K562 (cell line): ENCODE results near the gene MDC1. TPM values are rescaled to one million over a fixed set of nuclear protein-coding genes. Genes with fewer than 3 reads are reported as not detected.

Experiments used
- ATF7 ChIP-seq: fragments of 450-650 bp; IDR thresholded peaks from 2 replicates; pipeline ENCODE4 v1.7.1; 2014; ENCODE audit warnings: mild to moderate bottlenecking, moderate library complexity
- HDGF ChIP-seq: fragments of 450-650 bp; IDR thresholded peaks from 2 replicates; pipeline ENCODE4 v1.6.1; 2016
- JUND ChIP-seq, 2 experiments: IDR thresholded peaks; 2 replicates in 1 of 2; 3 replicates in 1 of 2; pipeline ENCODE4 v1.6.1; 2011; ENCODE audit warnings: borderline replicate concordance in 2 of 2, low read depth in 2 of 2, low read length in 2 of 2, improper control_type of control experiment in 1 of 2, missing biosample characterization in 1 of 2, missing genetic modification characterization in 1 of 2, missing genetic modification reagents in 1 of 2
- KDM5B ChIP-seq: fragments of 200-600 bp; sonication (generic); IDR thresholded peaks from 2 replicates; pipeline ENCODE4 v1.6.1; 2012; ENCODE audit warnings: low read depth, mild to moderate bottlenecking, moderate library complexity, low read length, control low read depth, inconsistent platforms; ENCODE audit not compliant: insufficient replicate concordance
- PHTF2 ChIP-seq: fragments of 250-450 bp; sonication (Bioruptor Pico); IDR thresholded peaks from 2 replicates; pipeline ENCODE4 v1.5.0; 2021; ENCODE audit warnings: mild to moderate bottlenecking
- POLR3G ChIP-seq: IDR thresholded peaks from 2 replicates; pipeline ENCODE4 v1.6.1; 2011; ENCODE audit not compliant: insufficient read length, insufficient replicate concordance; ENCODE audit errors: extremely low read depth
- RFX5 ChIP-seq: IDR thresholded peaks from 2 replicates; pipeline ENCODE4 v1.6.1; 2011; ENCODE audit warnings: low read depth, mild to moderate bottlenecking, improper control_type of control experiment, low read length
- SP1 ChIP-seq: sonication (generic); formaldehyde crosslinking; IDR thresholded peaks from 2 replicates; pipeline ENCODE4 v1.8.1; 2022; ENCODE audit warnings: mild to moderate bottlenecking, missing genetic modification reagents
- TEAD2 ChIP-seq: fragments of 450-650 bp; IDR thresholded peaks from 2 replicates; pipeline ENCODE4 v1.6.1; 2016; ENCODE audit warnings: missing genetic modification characterization, control low read depth, missing compliant biosample characterization
- ZBED1 ChIP-seq: IDR thresholded peaks from 2 replicates; pipeline ENCODE4 v1.6.1; 2014
- ZBTB1 ChIP-seq: sonication (generic); formaldehyde crosslinking; IDR thresholded peaks from 2 replicates; pipeline ENCODE4 v1.8.1; 2023; ENCODE audit warnings: missing genetic modification reagents, low read depth, mild to moderate bottlenecking, borderline replicate concordance
- ZNF431 ChIP-seq: sonication (generic); formaldehyde crosslinking; IDR thresholded peaks from 2 replicates; pipeline ENCODE4 v1.8.0; 2022; ENCODE audit warnings: mild to moderate bottlenecking, missing genetic modification reagents
- ZNF830 ChIP-seq: fragments of 250-450 bp; sonication (Bioruptor Pico); IDR thresholded peaks from 2 replicates; pipeline ENCODE4 v1.5.0; 2021; ENCODE audit warnings: mild to moderate bottlenecking
- polyA plus RNA-seq, 8 experiments: library from polyadenylated mRNA; depleted of rRNA in 4 of 8; stranded (reverse) in 5 of 8; unstranded in 3 of 8; fragments of >200 nt; fragmentation: Nextera tagmentation in 2 of 8; fragmentation: Illumina TruSeq in 1 of 8; extraction: Ambion mirVana in 2 of 8; extraction: Trizol in 1 of 8; gene quantifications; 2 replicates each; pipeline versions ENCODE4 v1.2.1 to v1.2.3, GENCODE V29; 2011 to 2014; ENCODE audit warnings: inconsistent platforms in 1 of 8, missing spikeins in 1 of 8
- total RNA-seq, 7 experiments: library from RNA; depleted of rRNA in 6 of 7; stranded (reverse); fragments of >200 nt in 6 of 7; fragmentation: Illumina TruSeq in 2 of 7; extraction: Trizol in 2 of 7; gene quantifications; 2 replicates each; pipeline versions ENCODE4 v1.2.1 to v1.2.3, GENCODE V29; 2011 to 2021; ENCODE audit warnings: low replicate concordance in 1 of 7
- TF ChIP-seq, protein P1 (sequence below): fragments of 450-650 bp; formaldehyde crosslinking; IDR thresholded peaks from 2 replicates; pipeline ENCODE4 v1.4.0; 2020; ENCODE audit warnings: mild to moderate bottlenecking, moderate library complexity
- TF ChIP-seq, protein P2 (sequence below): fragments of 250-450 bp; sonication (Bioruptor Pico); IDR thresholded peaks from 2 replicates; pipeline ENCODE4 v1.4.0; 2020
- TF ChIP-seq, protein P3 (sequence below): fragments of 250-450 bp; sonication (Bioruptor Pico); IDR thresholded peaks from 2 replicates; pipeline ENCODE4 v1.6.1; 2021; ENCODE audit warnings: mild to moderate bottlenecking
- TF ChIP-seq, protein P4 (sequence below), 2 experiments: fragments of 450-650 bp; conservative IDR thresholded peaks; 2 replicates each; pipeline ENCODE4 v1.6.1; 2017; ENCODE audit warnings: mild to moderate bottlenecking in 2 of 2, moderate library complexity in 2 of 2

Gene MDC1
- total and polyA plus RNA-seq, 9 of the 15 experiments (the other 6 are each of a cell fraction or from before 2014, with no cell fraction given), result 8.2 to 114 (median 20.0) TPM

DNA sequence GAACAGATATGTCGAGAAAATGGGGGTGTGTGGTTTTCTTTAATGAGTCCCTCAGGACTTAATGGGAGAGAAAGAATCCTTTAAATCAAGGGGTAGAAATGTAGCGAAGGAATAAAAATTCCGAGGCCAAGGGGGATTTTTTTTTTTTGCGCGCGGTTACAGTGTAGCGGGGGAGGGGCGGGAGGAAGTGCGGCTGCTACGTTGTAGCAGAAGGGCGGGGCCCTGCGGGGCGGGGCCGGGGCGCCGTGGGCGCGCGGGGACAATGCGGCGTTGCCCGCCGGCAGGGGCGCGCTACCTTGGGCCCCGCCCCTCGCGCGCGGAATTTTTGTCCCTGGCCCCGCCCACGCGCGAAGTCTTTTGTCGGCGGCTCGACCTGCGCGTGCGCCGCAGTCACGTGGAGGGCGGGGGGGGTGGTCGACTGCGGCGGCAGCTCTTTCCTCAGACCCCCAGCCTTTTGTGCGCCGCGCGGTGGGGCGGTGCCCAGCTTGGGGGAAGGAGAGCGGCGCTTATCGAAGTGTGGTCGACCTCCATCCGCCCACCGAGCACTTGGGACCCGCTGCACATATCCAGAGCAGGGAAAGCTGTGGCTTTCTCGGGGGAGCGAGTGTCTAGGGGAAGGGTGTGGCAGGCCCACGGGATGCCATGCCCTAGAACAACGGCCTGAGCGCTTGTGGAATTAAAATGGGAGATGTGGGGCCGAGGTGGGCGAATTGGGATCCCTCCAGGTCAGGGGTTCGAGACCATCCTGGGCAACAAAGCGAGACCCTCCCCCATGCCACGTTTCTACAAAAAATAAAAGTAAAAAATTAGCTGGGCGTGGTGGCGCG is 4.3 kb upstream of the MDC1 start (continued):
- TF ChIP-seq, protein P1, sequence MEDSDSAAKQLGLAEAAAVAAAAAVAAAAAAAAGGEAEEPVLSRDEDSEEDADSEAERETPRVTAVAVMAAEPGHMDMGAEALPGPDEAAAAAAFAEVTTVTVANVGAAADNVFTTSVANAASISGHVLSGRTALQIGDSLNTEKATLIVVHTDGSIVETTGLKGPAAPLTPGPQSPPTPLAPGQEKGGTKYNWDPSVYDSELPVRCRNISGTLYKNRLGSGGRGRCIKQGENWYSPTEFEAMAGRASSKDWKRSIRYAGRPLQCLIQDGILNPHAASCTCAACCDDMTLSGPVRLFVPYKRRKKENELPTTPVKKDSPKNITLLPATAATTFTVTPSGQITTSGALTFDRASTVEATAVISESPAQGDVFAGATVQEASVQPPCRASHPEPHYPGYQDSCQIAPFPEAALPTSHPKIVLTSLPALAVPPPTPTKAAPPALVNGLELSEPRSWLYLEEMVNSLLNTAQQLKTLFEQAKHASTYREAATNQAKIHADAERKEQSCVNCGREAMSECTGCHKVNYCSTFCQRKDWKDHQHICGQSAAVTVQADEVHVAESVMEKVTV (CRISPR knock-in tag), result peak; percentile 10; the same call in 1 of the 2 replicates
- no peak for TF ChIP-seq TEAD2
- TF ChIP-seq POLR3G, result no peak
- TF ChIP-seq ATF7, result peak; percentile 56; the same call in 1 of the 2 replicates
- no peak for TF ChIP-seq ZBED1
- TF ChIP-seq RFX5, result no peak
- peak; percentile 75; the same call in 1 of the 2 replicates for TF ChIP-seq ZBTB1 (CRISPR knock-in tag)
- peak; percentile 53; the same call in 1 of the 2 replicates for TF ChIP-seq JUND (IDR thresholded peaks at IDR 0.05; ENCODE audit: borderline replicate concordance, low read depth, low read length)
- no peak for TF ChIP-seq JUND (tag; IDR thresholded peaks at IDR 0.05; ENCODE audit: borderline replicate concordance, low read depth, low read length)
- TF ChIP-seq SP1, result peak; percentile 93
- TF ChIP-seq KDM5B, result no peak
- TF ChIP-seq, protein P2, sequence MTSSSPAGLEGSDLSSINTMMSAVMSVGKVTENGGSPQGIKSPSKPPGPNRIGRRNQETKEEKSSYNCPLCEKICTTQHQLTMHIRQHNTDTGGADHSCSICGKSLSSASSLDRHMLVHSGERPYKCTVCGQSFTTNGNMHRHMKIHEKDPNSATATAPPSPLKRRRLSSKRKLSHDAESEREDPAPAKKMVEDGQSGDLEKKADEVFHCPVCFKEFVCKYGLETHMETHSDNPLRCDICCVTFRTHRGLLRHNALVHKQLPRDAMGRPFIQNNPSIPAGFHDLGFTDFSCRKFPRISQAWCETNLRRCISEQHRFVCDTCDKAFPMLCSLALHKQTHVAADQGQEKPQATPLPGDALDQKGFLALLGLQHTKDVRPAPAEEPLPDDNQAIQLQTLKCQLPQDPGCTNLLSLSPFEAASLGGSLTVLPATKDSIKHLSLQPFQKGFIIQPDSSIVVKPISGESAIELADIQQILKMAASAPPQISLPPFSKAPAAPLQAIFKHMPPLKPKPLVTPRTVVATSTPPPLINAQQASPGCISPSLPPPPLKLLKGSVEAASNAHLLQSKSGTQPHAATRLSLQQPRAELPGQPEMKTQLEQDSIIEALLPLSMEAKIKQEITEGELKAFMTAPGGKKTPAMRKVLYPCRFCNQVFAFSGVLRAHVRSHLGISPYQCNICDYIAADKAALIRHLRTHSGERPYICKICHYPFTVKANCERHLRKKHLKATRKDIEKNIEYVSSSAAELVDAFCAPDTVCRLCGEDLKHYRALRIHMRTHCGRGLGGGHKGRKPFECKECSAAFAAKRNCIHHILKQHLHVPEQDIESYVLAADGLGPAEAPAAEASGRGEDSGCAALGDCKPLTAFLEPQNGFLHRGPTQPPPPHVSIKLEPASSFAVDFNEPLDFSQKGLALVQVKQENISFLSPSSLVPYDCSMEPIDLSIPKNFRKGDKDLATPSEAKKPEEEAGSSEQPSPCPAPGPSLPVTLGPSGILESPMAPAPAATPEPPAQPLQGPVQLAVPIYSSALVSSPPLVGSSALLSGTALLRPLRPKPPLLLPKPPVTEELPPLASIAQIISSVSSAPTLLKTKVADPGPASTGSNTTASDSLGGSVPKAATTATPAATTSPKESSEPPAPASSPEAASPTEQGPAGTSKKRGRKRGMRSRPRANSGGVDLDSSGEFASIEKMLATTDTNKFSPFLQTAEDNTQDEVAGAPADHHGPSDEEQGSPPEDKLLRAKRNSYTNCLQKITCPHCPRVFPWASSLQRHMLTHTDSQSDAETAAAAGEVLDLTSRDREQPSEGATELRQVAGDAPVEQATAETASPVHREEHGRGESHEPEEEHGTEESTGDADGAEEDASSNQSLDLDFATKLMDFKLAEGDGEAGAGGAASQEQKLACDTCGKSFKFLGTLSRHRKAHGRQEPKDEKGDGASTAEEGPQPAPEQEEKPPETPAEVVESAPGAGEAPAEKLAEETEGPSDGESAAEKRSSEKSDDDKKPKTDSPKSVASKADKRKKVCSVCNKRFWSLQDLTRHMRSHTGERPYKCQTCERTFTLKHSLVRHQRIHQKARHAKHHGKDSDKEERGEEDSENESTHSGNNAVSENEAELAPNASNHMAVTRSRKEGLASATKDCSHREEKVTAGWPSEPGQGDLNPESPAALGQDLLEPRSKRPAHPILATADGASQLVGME (CRISPR knock-in tag), result peak; percentile 76; the same call in 1 of the 2 replicates
- TF ChIP-seq ZNF431 (CRISPR knock-in tag), result no peak; the same call in none of the 2 replicates
- TF ChIP-seq, protein P3, sequence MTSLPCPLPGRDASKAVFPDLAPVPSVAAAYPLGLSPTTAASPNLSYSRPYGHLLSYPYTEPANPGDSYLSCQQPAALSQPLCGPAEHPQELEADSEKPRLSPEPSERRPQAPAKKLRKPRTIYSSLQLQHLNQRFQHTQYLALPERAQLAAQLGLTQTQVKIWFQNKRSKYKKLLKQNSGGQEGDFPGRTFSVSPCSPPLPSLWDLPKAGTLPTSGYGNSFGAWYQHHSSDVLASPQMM (CRISPR knock-in tag), result no peak
- TF ChIP-seq, protein P4, sequence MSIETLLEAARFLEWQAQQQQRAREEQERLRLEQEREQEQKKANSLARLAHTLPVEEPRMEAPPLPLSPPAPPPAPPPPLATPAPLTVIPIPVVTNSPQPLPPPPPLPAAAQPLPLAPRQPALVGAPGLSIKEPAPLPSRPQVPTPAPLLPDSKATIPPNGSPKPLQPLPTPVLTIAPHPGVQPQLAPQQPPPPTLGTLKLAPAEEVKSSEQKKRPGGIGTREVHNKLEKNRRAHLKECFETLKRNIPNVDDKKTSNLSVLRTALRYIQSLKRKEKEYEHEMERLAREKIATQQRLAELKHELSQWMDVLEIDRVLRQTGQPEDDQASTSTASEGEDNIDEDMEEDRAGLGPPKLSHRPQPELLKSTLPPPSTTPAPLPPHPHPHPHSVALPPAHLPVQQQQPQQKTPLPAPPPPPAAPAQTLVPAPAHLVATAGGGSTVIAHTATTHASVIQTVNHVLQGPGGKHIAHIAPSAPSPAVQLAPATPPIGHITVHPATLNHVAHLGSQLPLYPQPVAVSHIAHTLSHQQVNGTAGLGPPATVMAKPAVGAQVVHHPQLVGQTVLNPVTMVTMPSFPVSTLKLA (conservative IDR thresholded peaks at IDR 0.05), result peak; percentile 97 to 98
- no peak for TF ChIP-seq PHTF2 (CRISPR knock-in tag)
- peak; percentile 92; the same call in 1 of the 2 replicates for TF ChIP-seq ZNF830 (CRISPR knock-in tag)
- peak; percentile 80 for TF ChIP-seq HDGF
